Activated CD8-positive, alpha-beta T cell treated with anti-CD3 and anti-CD28 coated beads, Interleukin-2, amount 10 ng/mL, durations not matched to agents 7 days and 5 days (primary cell): ENCODE data around the gene CDK11B. TPM values are rescaled to one million over a fixed set of nuclear protein-coding genes. Genes with fewer than 3 reads are reported as not detected.

Experiments used
- ATAC-seq: fragments of 150-1000 bp; cut with Tn5 transposase; one replicate; pipeline ENCODE4 v1.10.0; 2021; ENCODE audit warnings: moderate library complexity
- CTCF ChIA-PET: fragments of 350-600 bp; sonication (Branson Sonifier 250); formaldehyde crosslinking; loops from one replicate; lab custom pipeline; 2021; ENCODE audit warnings: antibody characterized with exemption; lab: Charles Lee
- POLR2A ChIA-PET: fragments of 350-600 bp; sonication (Branson Sonifier 250); formaldehyde crosslinking; loops from one replicate; lab custom pipeline; 2021; ENCODE audit warnings: antibody characterized with exemption; lab: Charles Lee
- DNase-seq: peaks from one replicate; pipeline ENCODE4 v3.0.0-alpha.2; 2020
- H3K27ac Mint-ChIP-seq: one replicate; pipeline ENCODE4 v1.8.0; 2021; ENCODE audit warnings: mild to moderate bottlenecking, mixed read lengths
- H3K27me3 Mint-ChIP-seq: one replicate; pipeline ENCODE4 v1.8.0; 2021; ENCODE audit warnings: low read depth, mixed read lengths
- H3K36me3 Mint-ChIP-seq: one replicate; pipeline ENCODE4 v1.8.0; 2021; ENCODE audit warnings: low read depth, mixed read lengths
- H3K4me1 Mint-ChIP-seq: one replicate; pipeline ENCODE4 v1.8.0; 2021; ENCODE audit warnings: low read depth, mixed read lengths
- H3K4me3 Mint-ChIP-seq: one replicate; pipeline ENCODE4 v1.8.0; 2021; ENCODE audit warnings: mild to moderate bottlenecking, mixed read lengths
- H3K9me3 Mint-ChIP-seq: one replicate; pipeline ENCODE4 v1.8.0; 2022; ENCODE audit warnings: mixed read lengths; ENCODE audit not compliant: insufficient read depth
- total RNA-seq, 2 experiments: library from RNA; stranded (reverse); gene quantifications; one replicate each; pipeline ENCODE4 v1.2.3, GENCODE V29; 2021

Gene CDK11B
- total RNA-seq, 2 experiments from 2014 or later, result 35.4 to 39.5 TPM

GRCh38 chr1:1604374-1605033, 54.3 kb downstream of the CDK11B start:
- DNase-seq, result no peak
- no peak overlapping the region for H3K4me3 Mint-ChIP-seq
- ChIA-PET POLR2A (interaction anchor here (1.0 kb wide), 1 partner anchor 11 kb away, joined by 3 read pairs; the partner anchor contains the start of gene MIB2), CTCF (no interaction called here)
- no peaks in the 10 kb centered on the region for H3K27me3 Mint-ChIP-seq
- H3K4me1 Mint-ChIP-seq, result peaks cover 17% of the 10 kb centered on the region
- no peaks in the 10 kb centered on the region for H3K9me3 Mint-ChIP-seq
- H3K36me3 Mint-ChIP-seq, result no peaks in the 10 kb centered on the region
- peak overlapping the region; percentile 71 for H3K27ac Mint-ChIP-seq
- no peak for ATAC-seq

- DNase-seq (no peak), ATAC-seq (no peak)
- POLR2A ChIA-PET, result interaction anchor here (1.1 kb wide), 1 partner anchor 11 kb away, joined by 4 read pairs; no protein-coding TSS in a partner anchor
- H3K27ac Mint-ChIP-seq, result no peak overlapping the region
- no peaks in the 10 kb centered on the region for H3K27me3 Mint-ChIP-seq
- CTCF ChIA-PET, result no interaction called here
- H3K9me3 Mint-ChIP-seq, result no peaks in the 10 kb centered on the region
- H3K4me3 Mint-ChIP-seq, result no peak overlapping the region
- H3K4me1 Mint-ChIP-seq, result peaks cover 20% of the 10 kb centered on the region
- H3K36me3 Mint-ChIP-seq, result no peaks in the 10 kb centered on the region
Observed at GRCh38 chr1:1603671-1604373, 55.0 kb downstream of the CDK11B start.

GRCh38 chr1:1602968-1603506, 55.8 kb downstream of the CDK11B start:
- ATAC-seq (no peak), DNase-seq (no peak)
- no peak overlapping the region for H3K27ac Mint-ChIP-seq
- ChIA-PET POLR2A (interaction anchor here (1.1 to 1.7 kb wide), 2 partner anchors 11 to 26 kb away, joined by 3 to 4 read pairs; no protein-coding TSS in a partner anchor), CTCF (no interaction called here)
- peaks cover 25% of the 10 kb centered on the region for H3K4me1 Mint-ChIP-seq
- no peaks in the 10 kb centered on the region for H3K36me3 Mint-ChIP-seq
- no peak overlapping the region for H3K4me3 Mint-ChIP-seq
- H3K9me3 Mint-ChIP-seq, result no peaks in the 10 kb centered on the region
- no peaks in the 10 kb centered on the region for H3K27me3 Mint-ChIP-seq

GRCh38 chr1:1602304-1602967, 56.4 kb downstream of the CDK11B start:
- CTCF ChIA-PET, result interaction anchor here (0.8 kb wide), 1 partner anchor 11 kb away, joined by 4 read pairs; no protein-coding TSS in a partner anchor
- no peak overlapping the region for H3K4me3 Mint-ChIP-seq
- no peaks in the 10 kb centered on the region for H3K9me3 Mint-ChIP-seq
- DNase-seq (no peak), ATAC-seq (no peak)
- H3K36me3 Mint-ChIP-seq, result no peaks in the 10 kb centered on the region
- peaks cover 2% of the 10 kb centered on the region for H3K27me3 Mint-ChIP-seq
- POLR2A ChIA-PET, result interaction anchor here (1.7 kb wide), 1 partner anchor 26 kb away, joined by 3 read pairs; no protein-coding TSS in a partner anchor
- H3K4me1 Mint-ChIP-seq, result peaks cover 27% of the 10 kb centered on the region
- no peak overlapping the region for H3K27ac Mint-ChIP-seq

- ChIA-PET POLR2A (interaction anchor here (1.7 kb wide), 1 partner anchor 27 kb away, joined by 3 read pairs; no protein-coding TSS in a partner anchor), CTCF (interaction anchor here (0.8 kb wide), 1 partner anchor 12 kb away, joined by 4 read pairs; no protein-coding TSS in a partner anchor)
- Mint-ChIP-seq H3K27me3 (peaks cover 2% of the 10 kb centered on the region), H3K4me1 (peaks cover 20% of the 10 kb centered on the region), H3K27ac (no peak overlapping the region), H3K9me3 (no peaks in the 10 kb centered on the region), H3K4me3 (no peak overlapping the region), H3K36me3 (no peaks in the 10 kb centered on the region)
- ATAC-seq (no peak), DNase-seq (no peak)
Observed at GRCh38 chr1:1601564-1602303, 57.1 kb downstream of the CDK11B start.

GRCh38 chr1:1600861-1601563, 57.8 kb downstream of the CDK11B start:
- Mint-ChIP-seq H3K36me3 (no peaks in the 10 kb centered on the region), H3K4me3 (peak overlapping the region; percentile 64), H3K27me3 (peaks cover 2% of the 10 kb centered on the region), H3K9me3 (no peaks in the 10 kb centered on the region), H3K4me1 (peaks cover 19% of the 10 kb centered on the region), H3K27ac (no peak overlapping the region)
- ChIA-PET CTCF (no interaction called here), POLR2A (interaction anchor here (0.8 kb wide), 1 partner anchor 28 kb away, joined by 3 read pairs; no protein-coding TSS in a partner anchor)
- DNase-seq (no peak), ATAC-seq (no peak)

- Mint-ChIP-seq H3K9me3 (no peaks in the 10 kb centered on the region), H3K4me3 (peak within 1 kb of the TSS; percentile 69), H3K36me3 (no peaks in the 10 kb centered on the region), H3K27me3 (peaks cover 2% of the 10 kb centered on the region), H3K4me1 (peaks cover 19% of the 10 kb centered on the region), H3K27ac (peak within 1 kb of the TSS; percentile 55)
- ChIA-PET POLR2A (interaction anchor here (0.8 kb wide), 1 partner anchor 29 kb away, joined by 3 read pairs; no protein-coding TSS in a partner anchor), CTCF (no interaction called here)
- DNase-seq (no peak), ATAC-seq (peak; percentile 6)
Observed at GRCh38 chr1:1599935-1600860, 58.6 kb downstream of the CDK11B start, which contains the start of gene FNDC10. Gene FNDC10 (minus strand): TSS chr1:1600135. CDS start chr1:1600015, 120 bp downstream.

- ChIA-PET CTCF (interaction anchor here (1.6 kb wide), 1 partner anchor 15 kb away, joined by 3 read pairs; no protein-coding TSS in a partner anchor), POLR2A (no interaction called here)
- peak; percentile 53 for DNase-seq
- Mint-ChIP-seq H3K27ac (peak overlapping the region; percentile 55), H3K4me1 (peaks cover 16% of the 10 kb centered on the region), H3K9me3 (no peaks in the 10 kb centered on the region), H3K4me3 (peak overlapping the region; percentile 69), H3K36me3 (no peaks in the 10 kb centered on the region), H3K27me3 (peaks cover 2% of the 10 kb centered on the region)
- ATAC-seq, result peak; percentile 56
Observed at GRCh38 chr1:1599030-1599934, 59.5 kb downstream of the CDK11B start.

- ATAC-seq (no peak), DNase-seq (no peak)
- peaks cover 2% of the 10 kb centered on the region for H3K27me3 Mint-ChIP-seq
- peak overlapping the region; percentile 55 for H3K27ac Mint-ChIP-seq
- H3K9me3 Mint-ChIP-seq, result no peaks in the 10 kb centered on the region
- H3K4me1 Mint-ChIP-seq, result peaks cover 16% of the 10 kb centered on the region
- CTCF ChIA-PET, result interaction anchor here (1.6 kb wide), 1 partner anchor 16 kb away, joined by 3 read pairs; no protein-coding TSS in a partner anchor
- POLR2A ChIA-PET, result no interaction called here
- no peaks in the 10 kb centered on the region for H3K36me3 Mint-ChIP-seq
- H3K4me3 Mint-ChIP-seq, result peak overlapping the region; percentile 69
Observed at GRCh38 chr1:1598720-1599029, 60.1 kb downstream of the CDK11B start.
